ENCODE measurements around the gene ENDOV.

The ENDOV gene

DNA sequence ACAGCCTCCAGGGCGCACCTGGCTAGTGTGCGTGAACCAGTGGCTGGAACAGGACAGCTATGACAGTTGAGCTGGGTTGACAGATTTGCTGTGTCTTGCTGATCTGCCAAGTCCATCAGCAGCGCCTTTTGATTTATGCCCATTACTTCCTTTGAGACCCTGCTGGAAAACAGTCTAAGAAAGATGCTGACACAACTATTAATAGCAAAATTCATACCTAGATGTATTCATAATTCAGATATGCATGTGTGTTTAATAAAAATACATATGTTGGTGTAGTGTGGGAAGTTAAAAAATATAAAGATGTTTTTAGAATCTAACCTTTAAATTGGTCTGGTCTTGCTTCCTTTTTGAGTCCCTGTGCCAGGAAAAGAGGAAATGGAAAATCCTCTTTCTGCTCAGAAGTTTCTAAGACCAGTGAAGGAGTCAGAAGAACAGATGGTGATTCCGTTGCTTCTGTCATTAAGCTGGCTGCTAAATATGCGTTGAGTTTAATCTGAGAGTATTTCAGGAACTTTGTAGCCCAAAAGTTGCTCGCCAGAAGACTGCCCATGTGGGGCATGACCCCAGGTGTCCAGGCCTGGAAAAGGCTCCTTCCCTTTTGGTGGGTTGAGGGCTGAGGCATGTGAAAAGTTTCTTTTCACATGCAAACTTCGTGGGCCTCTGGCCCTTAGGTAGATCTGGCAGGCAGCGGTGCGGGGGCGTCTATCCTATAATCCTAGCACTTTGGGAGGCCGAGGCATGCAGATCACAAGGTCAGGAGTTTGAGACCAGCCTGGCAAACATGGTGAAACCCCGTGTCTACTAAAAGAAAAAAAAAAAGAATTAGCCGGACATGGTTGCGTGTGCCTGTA is 40.0 kb upstream of the ENDOV start:
- TF ChIP-seq, protein P1, sequence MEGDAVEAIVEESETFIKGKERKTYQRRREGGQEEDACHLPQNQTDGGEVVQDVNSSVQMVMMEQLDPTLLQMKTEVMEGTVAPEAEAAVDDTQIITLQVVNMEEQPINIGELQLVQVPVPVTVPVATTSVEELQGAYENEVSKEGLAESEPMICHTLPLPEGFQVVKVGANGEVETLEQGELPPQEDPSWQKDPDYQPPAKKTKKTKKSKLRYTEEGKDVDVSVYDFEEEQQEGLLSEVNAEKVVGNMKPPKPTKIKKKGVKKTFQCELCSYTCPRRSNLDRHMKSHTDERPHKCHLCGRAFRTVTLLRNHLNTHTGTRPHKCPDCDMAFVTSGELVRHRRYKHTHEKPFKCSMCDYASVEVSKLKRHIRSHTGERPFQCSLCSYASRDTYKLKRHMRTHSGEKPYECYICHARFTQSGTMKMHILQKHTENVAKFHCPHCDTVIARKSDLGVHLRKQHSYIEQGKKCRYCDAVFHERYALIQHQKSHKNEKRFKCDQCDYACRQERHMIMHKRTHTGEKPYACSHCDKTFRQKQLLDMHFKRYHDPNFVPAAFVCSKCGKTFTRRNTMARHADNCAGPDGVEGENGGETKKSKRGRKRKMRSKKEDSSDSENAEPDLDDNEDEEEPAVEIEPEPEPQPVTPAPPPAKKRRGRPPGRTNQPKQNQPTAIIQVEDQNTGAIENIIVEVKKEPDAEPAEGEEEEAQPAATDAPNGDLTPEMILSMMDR (conservative IDR thresholded peaks at IDR 0.05): no peak
- no peak overlapping the region for H3K27ac ChIP-seq

DNA sequence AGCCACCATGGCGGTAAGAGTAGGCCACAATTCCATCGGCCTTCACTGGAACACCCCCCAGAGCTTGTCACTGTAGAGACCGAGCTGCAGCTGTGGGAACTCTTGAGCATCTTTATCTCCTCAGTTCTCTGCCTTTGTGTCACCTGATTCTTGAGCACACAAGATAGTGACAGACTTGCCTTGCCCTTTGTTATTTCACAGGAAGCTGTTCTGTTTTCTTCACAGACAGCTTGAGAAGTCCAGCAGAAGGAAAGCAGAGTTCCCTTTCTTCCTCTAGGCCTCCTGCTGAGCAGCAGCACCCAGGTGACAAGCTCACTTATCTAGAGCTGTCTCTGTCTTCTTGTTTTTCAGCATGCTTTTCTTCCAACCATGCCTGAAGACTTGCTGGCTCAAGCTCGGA is 38.4 kb upstream of the ENDOV start:
- TF ChIP-seq, protein P1 (conservative IDR thresholded peaks at IDR 0.05): no peak

GRCh38 chr17:80377798-80378197 is 37.2 kb upstream of the ENDOV start:
- H3K27ac ChIP-seq: no peak overlapping the region
- TF ChIP-seq, protein P1 (conservative IDR thresholded peaks at IDR 0.05): no peak

More for the DNA sequence above, 38.4 kb upstream of the ENDOV start:
- H3K27ac ChIP-seq: no peak overlapping the region

GRCh38 chr17:80379348-80379747 is 35.6 kb upstream of the ENDOV start:
- no peak overlapping the region for H3K27ac ChIP-seq
- TF ChIP-seq, protein P1 (conservative IDR thresholded peaks at IDR 0.05): no peak

DNA sequence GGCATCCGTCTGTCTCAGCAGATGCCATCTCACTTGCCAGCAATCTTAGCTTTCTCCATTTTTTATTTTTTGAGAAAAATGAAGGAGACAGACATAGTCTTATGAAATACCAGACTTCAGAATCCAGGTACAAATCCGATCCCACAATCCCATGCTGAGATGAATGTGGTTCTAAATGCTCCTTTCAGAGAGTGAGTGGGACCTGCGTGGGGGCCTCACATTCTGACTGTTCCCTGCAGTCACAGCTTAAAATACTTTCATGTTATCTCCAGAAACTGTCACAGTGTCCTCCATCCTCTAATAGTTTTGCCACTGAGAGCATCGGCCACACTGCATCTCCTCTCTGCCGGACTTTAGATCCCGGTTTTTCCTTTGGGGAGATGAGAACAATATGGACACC is 34.9 kb upstream of the ENDOV start:
- TF ChIP-seq, protein P1 (conservative IDR thresholded peaks at IDR 0.05): no peak
- no peak overlapping the region for H3K27ac ChIP-seq

DNA sequence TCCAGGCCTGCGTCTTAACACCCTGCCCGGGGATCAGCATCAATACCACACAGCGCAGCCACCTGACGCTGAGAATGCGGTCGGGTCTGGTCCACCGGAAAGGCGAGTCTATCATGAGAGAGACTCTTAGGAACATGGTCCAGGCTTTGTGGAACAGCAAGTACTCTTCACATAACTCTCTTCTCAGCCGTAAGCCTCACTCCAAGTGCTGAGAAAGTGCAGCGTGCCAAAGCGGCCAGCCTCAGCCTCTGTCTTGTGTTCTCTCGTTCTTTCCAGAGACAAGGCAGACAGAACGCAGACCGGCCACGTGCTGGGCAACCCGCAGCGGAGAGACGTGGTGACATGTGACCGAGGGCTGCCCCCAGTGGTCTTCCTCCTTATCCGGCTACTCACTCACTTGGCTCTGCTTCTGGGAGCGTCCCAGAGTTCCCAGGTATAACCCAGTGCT is 34.4 kb upstream of the ENDOV start:
- TF ChIP-seq, protein P1 (conservative IDR thresholded peaks at IDR 0.05): no peak

DNA sequence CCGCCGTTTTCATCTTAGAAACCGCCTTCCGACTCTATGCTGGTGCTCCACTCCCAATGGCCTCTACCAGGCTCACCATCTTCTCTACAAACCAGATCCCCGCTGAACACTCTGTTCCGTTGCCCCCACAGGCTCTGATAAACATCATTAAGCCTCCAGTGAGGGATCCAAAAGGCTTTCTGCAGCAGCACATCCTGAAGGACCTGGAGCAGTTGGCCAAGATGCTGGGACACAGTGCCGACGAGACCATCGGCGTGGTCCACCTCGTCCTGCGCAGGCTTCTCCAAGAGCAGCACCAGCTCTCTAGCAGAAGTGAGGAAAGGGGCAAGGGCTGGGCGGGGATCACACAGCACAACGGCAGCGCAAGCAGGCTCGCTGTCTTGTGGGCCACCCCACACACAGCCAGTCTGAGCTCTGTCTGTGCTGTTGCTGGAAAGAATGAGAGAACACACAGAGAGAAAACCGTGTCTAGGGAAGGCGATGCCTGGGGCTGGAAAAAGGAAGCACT is 33.5 kb upstream of the ENDOV start:
- TF ChIP-seq, protein P1 (conservative IDR thresholded peaks at IDR 0.05): no peak
- H3K27ac ChIP-seq: no peak overlapping the region

More for the DNA sequence above, 34.4 kb upstream of the ENDOV start:
- no peak overlapping the region for H3K27ac ChIP-seq

Data from VCaP (cell line).